Neural cell (in vitro differentiated cells): ENCODE data around the gene FBN1.

Source experiments
- RAD21 ChIP-seq: fragments of 450-650 bp; conservative IDR thresholded peaks from 2 replicates; pipeline ENCODE4 v1.6.1; 2014; ENCODE audit warnings: antibody characterized with exemption, mild to moderate bottlenecking, moderate library complexity
- TF ChIP-seq, protein P1 (sequence below): fragments of 450-650 bp; IDR thresholded peaks from 2 replicates; pipeline ENCODE4 v1.5.1; 2014; ENCODE audit warnings: antibody characterized with exemption, mild to moderate bottlenecking, moderate library complexity; ENCODE audit not compliant: poor library complexity, severe bottlenecking

DNA sequence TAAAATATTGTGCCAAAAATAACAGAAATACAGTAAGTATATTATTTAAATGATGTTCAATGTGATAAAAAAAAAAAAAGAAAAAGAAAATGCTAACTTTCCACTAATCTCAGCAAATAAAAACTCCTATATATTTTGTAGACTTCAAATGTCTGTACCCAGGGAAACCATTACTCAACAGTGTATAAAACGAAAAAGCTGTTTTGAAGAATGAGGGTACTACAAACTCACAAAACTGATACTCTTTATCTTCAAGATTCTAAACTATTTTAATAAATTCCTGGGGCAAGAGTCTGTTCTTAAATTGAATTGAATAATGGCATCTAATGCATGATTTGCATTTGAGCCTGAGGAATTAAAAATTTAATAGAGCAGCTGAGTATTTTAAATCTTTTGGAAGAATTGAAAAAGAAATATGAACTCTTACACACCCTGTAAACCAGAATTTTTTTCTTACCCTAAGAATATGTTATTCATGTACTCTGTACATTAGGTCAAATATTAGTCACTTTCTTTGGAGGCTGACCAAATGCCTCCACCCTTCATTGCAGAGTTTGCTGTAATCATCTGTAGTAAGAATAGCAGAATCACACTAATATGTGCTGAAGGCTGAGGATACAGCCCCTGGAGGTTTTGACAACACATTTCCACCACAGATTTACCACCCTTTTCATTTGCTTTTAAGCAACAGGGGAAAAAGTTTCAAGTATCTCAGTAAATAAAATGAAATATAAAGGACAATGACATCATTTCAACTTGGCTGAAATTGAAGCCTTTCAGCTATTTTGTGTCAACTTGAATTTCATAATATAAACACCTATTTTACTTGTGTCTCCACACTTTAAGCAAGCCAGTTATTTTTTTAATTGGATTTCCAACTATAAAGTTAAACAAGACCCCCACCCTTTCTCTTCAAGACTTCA, 79.7 kb downstream of the FBN1 start:
- TF ChIP-seq, protein P1, sequence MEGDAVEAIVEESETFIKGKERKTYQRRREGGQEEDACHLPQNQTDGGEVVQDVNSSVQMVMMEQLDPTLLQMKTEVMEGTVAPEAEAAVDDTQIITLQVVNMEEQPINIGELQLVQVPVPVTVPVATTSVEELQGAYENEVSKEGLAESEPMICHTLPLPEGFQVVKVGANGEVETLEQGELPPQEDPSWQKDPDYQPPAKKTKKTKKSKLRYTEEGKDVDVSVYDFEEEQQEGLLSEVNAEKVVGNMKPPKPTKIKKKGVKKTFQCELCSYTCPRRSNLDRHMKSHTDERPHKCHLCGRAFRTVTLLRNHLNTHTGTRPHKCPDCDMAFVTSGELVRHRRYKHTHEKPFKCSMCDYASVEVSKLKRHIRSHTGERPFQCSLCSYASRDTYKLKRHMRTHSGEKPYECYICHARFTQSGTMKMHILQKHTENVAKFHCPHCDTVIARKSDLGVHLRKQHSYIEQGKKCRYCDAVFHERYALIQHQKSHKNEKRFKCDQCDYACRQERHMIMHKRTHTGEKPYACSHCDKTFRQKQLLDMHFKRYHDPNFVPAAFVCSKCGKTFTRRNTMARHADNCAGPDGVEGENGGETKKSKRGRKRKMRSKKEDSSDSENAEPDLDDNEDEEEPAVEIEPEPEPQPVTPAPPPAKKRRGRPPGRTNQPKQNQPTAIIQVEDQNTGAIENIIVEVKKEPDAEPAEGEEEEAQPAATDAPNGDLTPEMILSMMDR = no peak
- TF ChIP-seq RAD21 = no peak
